Muscle of leg (tissue), 11 donors: Measurements from ENCODE around the gene TMEM175. TPM values are rescaled to one million over a fixed set of nuclear protein-coding genes. Genes with fewer than 3 reads are reported as not detected.
"Not testable (repeated sequence)": the region's sequence is repeated elsewhere in the genome, so short reads cannot be mapped to it uniquely, and the experiment has no call there.

Experiments
- DNase-seq: peaks from one replicate; pipeline ENCODE4 v3.0.0; 2013
- H3K27ac ChIP-seq: one replicate; pipeline ENCODE4 v1.5.1; 2013; ENCODE audit warnings: mild to moderate bottlenecking, low read length, control low read depth
- H3K27me3 ChIP-seq: one replicate; pipeline ENCODE4 v1.6.1; 2013; ENCODE audit warnings: low read length; ENCODE audit not compliant: control insufficient read depth, insufficient read depth
- H3K36me3 ChIP-seq: one replicate; pipeline ENCODE4 v1.6.1; 2013; ENCODE audit warnings: low read length; ENCODE audit not compliant: control insufficient read depth, insufficient read depth
- H3K4me1 ChIP-seq: one replicate; pipeline ENCODE4 v1.6.1; 2013; ENCODE audit warnings: low read length; ENCODE audit not compliant: control insufficient read depth, insufficient read depth
- H3K4me3 ChIP-seq: one replicate; pipeline ENCODE4 v1.5.1; 2013; ENCODE audit warnings: low read length, control low read depth
- H3K9me3 ChIP-seq: replicated peaks from 2 replicates; pipeline ENCODE4 v1.6.1; 2013; ENCODE audit warnings: low read depth, low read length; ENCODE audit not compliant: control insufficient read depth
- WGBS: methylation state at CpG from one replicate; pipeline ENCODE4 v1.1.5; 2013; ENCODE audit warnings: missing lambda C conversion rate; ENCODE audit not compliant: insufficient coverage; 5-methylcytosine and 5-hydroxymethylcytosine counted together
- polyA plus RNA-seq, 8 donors: library from polyadenylated mRNA; unstranded; fragments of 120-200 nt; gene quantifications; one replicate each; pipeline versions ENCODE4 v1.2.1 to v1.2.3, GENCODE V29; 2013; ENCODE audit warnings: inconsistent platforms in 1 of 8, low replicate concordance in 1 of 8; ENCODE audit not compliant: insufficient read length in 8 of 8, insufficient read depth in 1 of 8
- total RNA-seq: library from RNA; stranded (reverse); fragments of 120-200 nt; gene quantifications from one replicate; pipeline ENCODE4 v1.2.4, GENCODE V29; 2013

Gene TMEM175
- total and polyA plus RNA-seq, 9 donors: 9.8 to 22.2 (median 18.8) TPM

GRCh38 chr4:926538-926937 lies 5.7 kb upstream of the TMEM175 start:
- Histone ChIP-seq H3K27me3 (no peaks in the 10 kb centered on the region), H3K4me3 (no peak overlapping the region), H3K27ac (no peak overlapping the region), H3K36me3 (no peaks in the 10 kb centered on the region), H3K9me3 (no peaks in the 10 kb centered on the region), H3K4me1 (peaks cover 13% of the 10 kb centered on the region)
- WGBS: 40% methylated on average over 2 of the region's 17 CpGs
- no peak for DNase-seq

DNA sequence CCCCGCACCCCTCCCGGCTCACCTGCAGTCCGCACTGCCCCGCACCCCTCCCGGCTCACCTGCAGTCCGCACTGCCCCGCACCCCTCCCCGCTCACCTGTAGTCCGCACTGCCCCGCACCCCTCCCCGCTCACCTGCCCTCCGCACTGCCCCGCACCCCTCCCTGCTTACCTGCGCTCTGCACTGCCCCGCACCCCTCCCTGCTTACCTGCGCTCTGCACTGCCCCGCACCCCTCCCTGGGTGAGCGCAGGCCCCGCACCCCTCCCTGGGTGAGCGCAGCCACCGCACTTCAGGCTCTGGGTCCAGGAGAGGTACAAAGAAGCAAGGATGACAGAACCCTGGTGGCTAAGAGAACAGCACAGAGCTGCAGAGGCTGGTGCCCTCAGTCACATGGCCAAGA lies 4.7 kb upstream of the TMEM175 start:
- 91% methylated on average over 17 of the region's 21 CpGs for WGBS
- peaks cover 13% of the 10 kb centered on the region for H3K4me1 ChIP-seq
- H3K4me3 ChIP-seq, H3K9me3 ChIP-seq, H3K27ac ChIP-seq, H3K36me3 ChIP-seq, DNase-seq, H3K27me3 ChIP-seq: not testable (repeated sequence)

DNA sequence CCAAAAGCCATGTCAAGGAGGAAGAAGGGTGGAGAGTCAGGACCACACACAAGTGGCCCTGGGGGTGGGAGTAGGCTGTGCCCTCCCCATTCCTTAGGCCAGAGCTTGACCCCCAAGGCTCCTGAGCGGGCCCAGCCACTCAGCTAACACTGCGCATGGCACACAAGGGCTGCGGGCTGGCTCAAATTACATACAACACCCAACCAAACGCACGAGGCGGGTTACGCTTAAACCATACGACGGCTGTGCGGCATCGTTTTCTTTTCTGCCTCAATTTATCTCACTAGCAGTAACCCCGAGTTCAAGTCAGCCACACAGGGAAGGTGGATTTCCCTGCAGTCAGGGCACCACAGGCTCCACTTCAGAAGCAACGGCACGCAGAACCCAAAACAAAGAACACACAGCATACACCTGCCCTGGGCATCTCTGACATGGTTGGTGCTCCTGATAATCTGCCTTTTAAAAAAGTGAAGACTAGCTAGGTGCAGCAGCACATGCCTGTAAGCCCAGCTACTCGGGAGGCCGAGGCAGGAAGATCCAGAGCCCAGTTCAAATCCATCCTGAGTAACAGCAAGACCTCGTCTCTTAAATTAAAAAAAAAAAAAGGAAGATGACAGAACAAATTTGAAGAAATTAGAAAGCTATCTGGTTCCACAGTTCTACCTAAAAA lies 3.0 kb upstream of the TMEM175 start:
- H3K36me3 ChIP-seq: no peaks in the 10 kb centered on the region
- H3K27me3 ChIP-seq: no peaks in the 10 kb centered on the region
- DNase-seq: no peak
- no peak overlapping the region for H3K4me3 ChIP-seq
- H3K27ac ChIP-seq: no peak overlapping the region
- no peaks in the 10 kb centered on the region for H3K9me3 ChIP-seq
- WGBS: 90% methylated on average over 11 of the region's 17 CpGs
- H3K4me1 ChIP-seq: peaks cover 18% of the 10 kb centered on the region

GRCh38 chr4:930028-930551 lies 2.2 kb upstream of the TMEM175 start:
- DNase-seq: peak; percentile 25
- H3K9me3 ChIP-seq: no peaks in the 10 kb centered on the region
- no peaks in the 10 kb centered on the region for H3K36me3 ChIP-seq
- WGBS: 40% methylated on average over 3 of the region's 3 CpGs
- H3K27me3 ChIP-seq: no peaks in the 10 kb centered on the region
- H3K4me1 ChIP-seq: peaks cover 18% of the 10 kb centered on the region
- H3K4me3 ChIP-seq: no peak overlapping the region
- H3K27ac ChIP-seq: no peak overlapping the region

GRCh38 chr4:930827-931193 lies 1.4 kb upstream of the TMEM175 start:
- Histone ChIP-seq H3K4me1 (peaks cover 18% of the 10 kb centered on the region), H3K36me3 (no peaks in the 10 kb centered on the region), H3K4me3 (peak overlapping the region; percentile 91), H3K27ac (no peak overlapping the region), H3K27me3 (no peaks in the 10 kb centered on the region), H3K9me3 (no peaks in the 10 kb centered on the region)
- WGBS: 50% methylated on average over 6 of the region's 7 CpGs
- no peak for DNase-seq

DNA sequence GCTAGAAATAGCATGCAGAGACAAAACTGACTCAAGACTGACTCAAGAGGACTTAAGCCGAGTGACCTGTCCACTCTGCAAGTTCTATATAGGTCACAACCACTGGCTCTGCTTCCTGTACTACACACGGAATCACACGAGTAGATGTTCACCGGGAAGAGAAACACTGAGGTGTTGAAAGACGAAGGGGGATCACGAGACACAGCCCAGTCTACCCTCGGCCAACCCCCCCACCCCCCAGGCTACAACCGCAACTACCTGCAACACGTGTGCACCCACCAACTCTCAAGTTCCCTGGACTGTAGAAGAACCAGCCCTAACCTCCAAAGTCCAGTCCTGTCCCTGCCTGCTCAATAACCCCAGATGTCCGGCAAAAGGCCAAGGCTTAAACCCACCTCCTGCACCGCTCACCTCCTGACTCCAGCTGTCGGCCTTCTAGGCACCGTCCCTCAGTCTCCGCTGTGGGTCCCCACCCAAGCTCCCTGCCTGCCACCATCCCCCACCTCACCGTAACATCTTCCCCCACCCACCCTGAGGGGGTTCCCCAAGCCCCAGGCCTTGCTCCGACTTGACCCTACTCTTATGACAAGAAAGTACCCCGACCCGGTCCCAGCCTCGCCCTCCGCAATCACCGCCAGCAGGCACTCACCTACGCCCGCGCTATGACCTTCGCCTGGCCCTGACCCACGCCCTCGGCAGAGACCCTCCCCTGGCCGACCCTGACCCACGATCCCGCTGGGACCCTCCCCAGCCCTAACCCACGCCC lies 883 bp upstream of the TMEM175 start:
- Histone ChIP-seq H3K9me3 (no peaks in the 10 kb centered on the region), H3K4me1 (peaks cover 18% of the 10 kb centered on the region), H3K27ac (peak overlapping the region; percentile 59), H3K4me3 (peak overlapping the region; percentile 91), H3K27me3 (no peaks in the 10 kb centered on the region), H3K36me3 (no peaks in the 10 kb centered on the region)
- WGBS: 4% methylated on average over 23 of the region's 31 CpGs
- peak; percentile 38 for DNase-seq

DNA sequence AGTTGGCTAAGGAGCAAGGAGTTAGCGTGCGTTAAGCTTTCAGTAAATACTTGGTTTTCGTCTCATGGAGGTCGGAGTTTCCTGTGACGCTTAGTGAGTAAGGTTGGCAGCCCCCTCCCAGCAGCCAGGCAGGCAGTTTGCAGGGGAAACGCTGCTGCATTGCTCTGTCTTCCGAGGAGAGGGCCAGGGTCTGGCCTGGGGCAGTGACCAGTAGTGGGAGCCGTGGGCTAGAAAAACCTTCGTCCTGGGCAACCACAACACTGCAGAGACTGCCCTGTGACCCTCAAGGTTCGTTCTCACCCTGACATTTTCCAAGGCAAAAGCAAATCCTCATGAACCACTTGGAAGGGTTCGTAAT lies 432 bp downstream of the TMEM175 start:
- Histone ChIP-seq H3K36me3 (no peaks in the 10 kb centered on the region), H3K9me3 (no peaks in the 10 kb centered on the region), H3K4me1 (peaks cover 18% of the 10 kb centered on the region), H3K4me3 (peak overlapping the region; percentile 91), H3K27me3 (no peaks in the 10 kb centered on the region), H3K27ac (peak overlapping the region; percentile 72)
- DNase-seq: no peak
- 0% methylated on average over 9 of the region's 11 CpGs for WGBS

DNA sequence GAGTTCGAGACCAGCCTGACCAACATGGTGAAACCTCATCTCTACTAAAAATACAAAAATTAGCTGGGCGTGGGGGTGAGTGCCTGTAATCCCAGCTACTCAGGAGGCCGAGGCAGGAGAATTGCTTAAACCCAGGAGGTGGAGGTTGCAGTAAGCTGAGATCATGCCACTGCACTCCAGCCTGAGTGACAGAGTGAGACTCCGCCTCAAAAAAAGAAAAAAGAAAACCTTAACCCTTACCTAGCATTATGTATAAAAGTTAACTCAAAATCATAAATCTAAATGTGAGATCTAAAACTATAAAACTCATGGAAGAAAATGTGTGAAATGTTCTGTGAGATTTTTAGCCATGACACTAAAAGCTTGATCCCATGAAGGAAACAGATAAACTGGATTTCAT lies 7.2 kb downstream of the TMEM175 start:
- H3K27me3 ChIP-seq, H3K36me3 ChIP-seq, H3K27ac ChIP-seq, H3K4me1 ChIP-seq, H3K4me3 ChIP-seq, H3K9me3 ChIP-seq, DNase-seq: not testable (repeated sequence)
- WGBS: no CpG with 5 or more reads among the region's 4 CpGs

DNA sequence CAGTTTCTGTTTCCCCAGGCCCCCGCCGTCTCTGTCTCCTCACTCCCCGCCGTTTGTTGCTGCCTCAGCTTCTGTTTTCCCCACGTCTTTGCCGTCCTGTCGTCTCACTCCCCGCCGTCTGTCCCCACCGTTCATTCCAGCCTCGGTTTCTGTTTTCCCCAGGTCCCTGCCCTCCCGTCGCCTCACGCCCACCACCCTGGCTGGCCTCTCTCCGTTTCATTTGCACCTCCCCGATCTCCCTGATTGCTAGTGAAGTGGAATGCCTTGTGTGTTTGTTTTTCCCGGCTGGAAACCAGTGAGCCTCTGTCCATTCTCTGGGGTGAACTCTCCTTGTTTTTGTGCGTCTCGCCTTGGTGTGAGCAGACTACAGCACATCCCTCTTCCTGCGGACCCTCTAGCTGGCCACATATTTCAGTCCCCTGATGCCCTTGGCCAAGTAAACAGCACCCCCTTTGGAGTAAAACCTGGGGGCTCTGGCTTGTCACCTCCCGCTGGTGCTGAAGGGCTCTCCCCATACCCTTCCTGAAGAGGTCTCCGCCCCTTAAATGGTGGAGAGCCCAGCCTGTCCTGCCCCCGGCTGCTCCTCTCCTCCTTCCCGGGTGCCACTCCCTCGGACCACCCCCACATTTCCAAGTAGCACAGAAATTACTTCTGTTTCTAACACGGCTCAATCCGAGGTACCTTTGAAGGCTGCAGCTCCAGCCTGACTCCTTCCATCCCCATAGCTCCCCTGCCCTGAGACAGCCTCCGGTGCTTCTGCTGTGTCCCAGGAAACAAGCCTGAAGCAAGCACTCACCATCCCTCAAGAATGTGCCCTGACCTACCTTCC lies 13.2 kb downstream of the TMEM175 start:
- no peaks in the 10 kb centered on the region for H3K9me3 ChIP-seq
- no peaks in the 10 kb centered on the region for H3K36me3 ChIP-seq
- H3K4me1 ChIP-seq: peaks cover 3% of the 10 kb centered on the region
- H3K27ac ChIP-seq: no peak overlapping the region
- WGBS: 24% methylated on average over 23 of the region's 28 CpGs
- H3K4me3 ChIP-seq: no peak overlapping the region
- DNase-seq: no peak
- peaks cover 9% of the 10 kb centered on the region for H3K27me3 ChIP-seq

DNA sequence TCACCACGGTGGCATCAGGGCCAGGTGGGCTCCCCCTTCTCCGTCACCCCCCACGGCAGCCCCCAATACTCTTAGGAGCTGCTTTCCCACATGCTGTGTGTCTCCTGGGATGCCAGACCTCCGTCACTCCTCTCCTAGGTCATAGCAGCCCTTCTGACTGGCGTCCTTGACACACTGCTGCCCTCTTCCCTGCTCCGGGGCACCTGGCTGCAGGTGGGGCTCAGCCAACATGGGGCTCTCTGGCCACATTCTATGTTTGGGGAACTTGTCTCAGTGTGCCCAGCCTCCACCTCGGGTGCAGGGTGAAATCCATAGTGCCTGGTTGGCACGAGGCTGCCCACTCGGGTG lies 13.8 kb downstream of the TMEM175 start:
- Histone ChIP-seq H3K27me3 (peaks cover 9% of the 10 kb centered on the region), H3K9me3 (no peaks in the 10 kb centered on the region), H3K36me3 (no peaks in the 10 kb centered on the region), H3K4me3 (no peak overlapping the region), H3K4me1 (peaks cover 4% of the 10 kb centered on the region), H3K27ac (no peak overlapping the region)
- WGBS: 65% methylated on average over 9 of the region's 9 CpGs
- DNase-seq: no peak
